Neural cell (in vitro differentiated cells): ENCODE data around the gene BCL2A1.
"Not testable (repeated sequence)": the region's sequence is repeated elsewhere in the genome, so short reads cannot be mapped to it uniquely, and the experiment has no call there.

Source experiments
- MXI1 ChIP-seq: fragments of 450-650 bp; conservative IDR thresholded peaks from 2 replicates; pipeline ENCODE4 v1.6.1; 2014; ENCODE audit warnings: antibody characterized with exemption, mild to moderate bottlenecking; ENCODE audit not compliant: poor library complexity, severe bottlenecking
- POLR2AphosphoS5 ChIP-seq: IDR thresholded peaks from 2 replicates; pipeline ENCODE4 v1.6.1; 2012
- RAD21 ChIP-seq: fragments of 450-650 bp; conservative IDR thresholded peaks from 2 replicates; pipeline ENCODE4 v1.6.1; 2014; ENCODE audit warnings: antibody characterized with exemption, mild to moderate bottlenecking, moderate library complexity
- TAF1 ChIP-seq: IDR thresholded peaks from 2 replicates; pipeline ENCODE4 v1.6.1; 2012; ENCODE audit warnings: low read depth
- TF ChIP-seq, protein P1 (sequence below): fragments of 450-650 bp; IDR thresholded peaks from 2 replicates; pipeline ENCODE4 v1.5.1; 2014; ENCODE audit warnings: antibody characterized with exemption, mild to moderate bottlenecking, moderate library complexity; ENCODE audit not compliant: poor library complexity, severe bottlenecking

GRCh38 chr15:79926116-79926515, 44.9 kb downstream of the BCL2A1 start:
- not testable (repeated sequence) for TF ChIP-seq RAD21, POLR2AphosphoS5, TAF1, MXI1
- TF ChIP-seq, protein P1, sequence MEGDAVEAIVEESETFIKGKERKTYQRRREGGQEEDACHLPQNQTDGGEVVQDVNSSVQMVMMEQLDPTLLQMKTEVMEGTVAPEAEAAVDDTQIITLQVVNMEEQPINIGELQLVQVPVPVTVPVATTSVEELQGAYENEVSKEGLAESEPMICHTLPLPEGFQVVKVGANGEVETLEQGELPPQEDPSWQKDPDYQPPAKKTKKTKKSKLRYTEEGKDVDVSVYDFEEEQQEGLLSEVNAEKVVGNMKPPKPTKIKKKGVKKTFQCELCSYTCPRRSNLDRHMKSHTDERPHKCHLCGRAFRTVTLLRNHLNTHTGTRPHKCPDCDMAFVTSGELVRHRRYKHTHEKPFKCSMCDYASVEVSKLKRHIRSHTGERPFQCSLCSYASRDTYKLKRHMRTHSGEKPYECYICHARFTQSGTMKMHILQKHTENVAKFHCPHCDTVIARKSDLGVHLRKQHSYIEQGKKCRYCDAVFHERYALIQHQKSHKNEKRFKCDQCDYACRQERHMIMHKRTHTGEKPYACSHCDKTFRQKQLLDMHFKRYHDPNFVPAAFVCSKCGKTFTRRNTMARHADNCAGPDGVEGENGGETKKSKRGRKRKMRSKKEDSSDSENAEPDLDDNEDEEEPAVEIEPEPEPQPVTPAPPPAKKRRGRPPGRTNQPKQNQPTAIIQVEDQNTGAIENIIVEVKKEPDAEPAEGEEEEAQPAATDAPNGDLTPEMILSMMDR, result not testable (repeated sequence)
